GM19395 (cell line): ENCODE data around the gene PSMC1.
"Not testable (repeated sequence)": the region's sequence is repeated elsewhere in the genome, so short reads cannot be mapped to it uniquely, and the experiment has no call there.

Experiments used
- ATAC-seq: cut with Tn5 transposase; IDR thresholded peaks from one replicate; pipeline ENCODE4 v1.9.1; 2021; ENCODE audit warnings: mild to moderate bottlenecking, moderate library complexity; ENCODE audit not compliant: unreplicated experiment

PSMC1 gene

GRCh38 chr14:90256354-90257131 lies at the start of gene PSMC1:
PSMC1 (plus strand) TSS chr14:90256553; CDS start chr14:90256598, 45 bp downstream.
- ATAC-seq, result peak; percentile 99

- ATAC-seq, result no peak
These were observed 43.1 kb upstream of the PSMC1 start for GRCh38 chr14:90213099-90213748.

DNA sequence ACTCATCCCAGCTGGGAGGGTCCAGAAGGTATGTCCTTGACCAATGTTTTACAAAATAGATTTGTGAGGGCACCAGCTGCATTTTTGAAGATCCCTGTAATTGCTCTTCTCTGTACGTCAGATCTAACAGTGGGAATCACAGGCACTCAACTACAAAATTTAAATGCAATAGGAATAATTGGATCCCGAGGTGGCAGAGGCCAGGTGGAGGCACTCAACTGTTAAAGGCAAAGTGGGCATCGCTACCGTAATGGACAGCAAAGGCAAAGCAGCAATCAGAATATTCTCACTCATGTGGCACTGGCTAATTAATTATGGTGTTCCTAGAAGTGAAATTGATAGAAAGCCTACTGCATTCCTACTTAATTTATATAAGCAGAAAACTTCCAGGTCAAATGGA lies 27.9 kb upstream of the PSMC1 start:
- no peak for ATAC-seq

- ATAC-seq, result not testable (repeated sequence)
These were observed 26.4 kb upstream of the PSMC1 start for GRCh38 chr14:90229942-90230341.

GRCh38 chr14:90235179-90235976 lies 21.0 kb upstream of the PSMC1 start:
- ATAC-seq, result peak; percentile 88

GRCh38 chr14:90239139-90239538 lies 17.2 kb upstream of the PSMC1 start:
- ATAC-seq, result no peak

- no peak for ATAC-seq
These were observed 13.9 kb upstream of the PSMC1 start for GRCh38 chr14:90242444-90242843.

GRCh38 chr14:90246936-90247335 lies 9.4 kb upstream of the PSMC1 start:
- ATAC-seq, result no peak

DNA sequence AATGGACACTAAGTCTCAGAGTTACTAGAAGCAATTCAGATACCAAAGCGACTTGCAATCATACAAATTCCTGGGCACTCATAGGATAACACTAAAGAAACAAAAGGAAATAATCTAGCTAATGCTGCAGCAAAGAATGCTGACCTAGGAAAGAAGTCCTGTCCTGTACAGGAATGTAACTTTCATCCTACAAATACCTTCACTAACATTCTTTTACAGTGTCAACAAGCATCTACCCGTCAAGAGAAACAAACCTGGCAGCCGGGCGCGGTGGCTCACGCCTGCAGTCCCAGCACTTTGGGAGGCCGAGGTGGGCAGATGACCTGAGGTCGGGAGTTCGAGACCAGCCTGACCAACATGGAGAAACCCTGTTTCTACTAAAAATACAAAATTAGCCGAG lies 8.9 kb upstream of the PSMC1 start:
- not testable (repeated sequence) for ATAC-seq

DNA sequence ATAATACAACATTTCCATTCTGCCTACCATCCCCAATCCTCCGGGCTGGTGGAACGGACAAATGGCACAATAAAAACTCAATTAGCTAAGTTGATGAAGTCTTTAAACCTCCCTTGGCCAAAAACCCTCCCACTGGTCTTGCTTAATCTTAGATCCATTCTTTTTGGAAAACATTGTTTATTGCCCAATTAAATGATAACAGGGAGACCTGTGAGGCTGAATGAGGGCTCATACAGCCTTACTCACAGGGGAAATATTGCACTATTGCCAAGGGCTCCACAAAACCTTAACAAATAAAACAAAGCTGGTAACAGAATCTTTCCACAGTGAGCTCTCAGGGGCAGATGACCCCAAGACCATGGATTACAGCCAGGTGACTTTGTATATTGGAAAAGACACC lies 7.8 kb upstream of the PSMC1 start:
- no peak for ATAC-seq

DNA sequence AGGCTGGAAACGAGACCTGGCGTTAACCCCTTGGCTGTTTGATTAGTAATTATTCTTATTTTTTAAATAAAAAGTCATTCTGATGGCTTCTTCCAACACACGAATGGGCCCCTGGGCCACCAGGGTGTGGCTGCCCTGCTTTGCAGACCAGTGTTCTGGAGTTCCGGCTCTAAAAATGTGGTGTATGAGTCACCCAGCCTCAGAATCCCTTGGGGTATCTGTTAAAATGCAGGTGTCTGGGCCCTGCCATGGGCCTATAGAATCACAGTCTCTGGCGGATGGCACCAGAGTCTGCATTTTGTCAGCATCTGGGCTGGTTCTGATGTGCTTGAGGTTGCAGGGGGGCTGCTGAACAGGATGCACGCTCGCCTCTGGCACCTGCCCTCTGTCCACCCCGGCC lies 2.5 kb upstream of the PSMC1 start:
- no peak for ATAC-seq

DNA sequence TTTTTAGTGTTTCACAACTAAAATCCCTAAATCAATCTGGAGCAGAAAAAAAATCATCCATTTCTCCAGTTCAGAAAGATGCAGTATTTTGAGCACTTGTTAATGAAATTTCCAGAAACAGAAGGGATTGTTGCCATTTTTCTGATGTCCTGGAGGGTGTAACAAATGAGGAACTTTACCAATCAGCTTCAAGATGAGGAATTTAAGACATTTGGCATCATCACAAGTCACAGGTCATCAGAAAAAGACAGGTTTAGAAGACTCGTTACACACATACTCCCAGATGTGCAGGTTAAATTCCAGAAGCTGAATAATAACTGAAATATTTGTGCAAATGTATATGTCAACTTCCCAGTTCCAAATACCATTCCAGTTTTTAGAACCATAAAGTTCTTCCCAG lies 482 bp upstream of the PSMC1 start:
- ATAC-seq, result no peak

DNA sequence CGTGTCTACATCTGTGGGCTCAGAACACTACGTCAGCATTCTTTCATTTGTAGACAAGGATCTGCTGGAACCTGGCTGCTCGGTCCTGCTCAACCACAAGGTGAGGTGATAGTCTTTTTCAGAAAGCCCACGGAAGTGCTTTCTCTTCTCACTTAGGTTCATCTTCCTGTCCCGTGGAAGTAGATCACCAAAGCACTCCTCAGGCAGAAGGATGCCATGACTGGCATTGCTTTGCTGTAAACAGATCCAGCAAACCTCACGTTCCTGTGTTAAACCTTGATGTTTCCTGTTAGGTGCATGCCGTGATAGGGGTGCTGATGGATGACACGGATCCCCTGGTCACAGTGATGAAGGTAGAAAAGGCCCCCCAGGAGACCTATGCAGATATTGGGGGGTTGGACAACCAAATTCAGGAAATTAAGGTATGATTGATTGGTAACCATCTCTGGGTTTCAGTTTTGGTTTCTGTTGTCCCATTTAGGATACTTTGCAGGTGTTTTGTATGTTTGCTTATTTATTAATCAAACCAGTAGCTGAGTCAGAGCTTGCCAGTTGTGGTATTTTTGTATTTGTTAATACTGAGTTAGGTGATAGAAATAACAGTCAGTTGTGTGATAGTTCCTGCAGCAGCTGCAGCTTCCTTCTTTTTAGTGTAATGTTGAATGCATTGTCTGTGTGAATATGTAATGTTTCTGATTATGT lies 7.5 kb downstream of the PSMC1 start:
- ATAC-seq, result peak; percentile 92

GRCh38 chr14:90266441-90267154 lies 10.2 kb downstream of the PSMC1 start:
- ATAC-seq, result no peak

GRCh38 chr14:90268420-90268819 lies 12.1 kb downstream of the PSMC1 start:
- no peak for ATAC-seq

DNA sequence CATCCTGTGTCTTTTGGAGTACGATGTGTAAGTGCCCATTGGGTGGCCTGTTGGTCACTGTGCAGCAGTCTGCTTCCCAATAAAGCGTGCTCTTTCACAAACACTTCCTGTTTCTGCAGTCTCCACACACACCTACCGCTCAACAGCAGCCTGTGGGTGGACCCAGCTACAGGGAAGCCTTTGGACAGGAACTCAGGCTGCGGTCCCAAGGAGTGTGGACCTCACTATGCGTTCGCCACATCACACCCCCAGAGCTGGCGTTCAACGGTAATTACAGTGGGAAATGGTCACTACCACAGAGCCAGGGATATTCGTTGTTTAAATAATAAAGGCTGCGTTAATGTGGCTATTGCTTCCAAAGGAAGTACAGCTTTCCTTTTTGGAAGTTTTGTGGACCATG lies 16.2 kb downstream of the PSMC1 start:
- no peak for ATAC-seq

GRCh38 chr14:90273532-90273931 lies 17.2 kb downstream of the PSMC1 start:
- ATAC-seq, result no peak

GRCh38 chr14:90274019-90274418 lies 17.7 kb downstream of the PSMC1 start:
- ATAC-seq, result no peak

DNA sequence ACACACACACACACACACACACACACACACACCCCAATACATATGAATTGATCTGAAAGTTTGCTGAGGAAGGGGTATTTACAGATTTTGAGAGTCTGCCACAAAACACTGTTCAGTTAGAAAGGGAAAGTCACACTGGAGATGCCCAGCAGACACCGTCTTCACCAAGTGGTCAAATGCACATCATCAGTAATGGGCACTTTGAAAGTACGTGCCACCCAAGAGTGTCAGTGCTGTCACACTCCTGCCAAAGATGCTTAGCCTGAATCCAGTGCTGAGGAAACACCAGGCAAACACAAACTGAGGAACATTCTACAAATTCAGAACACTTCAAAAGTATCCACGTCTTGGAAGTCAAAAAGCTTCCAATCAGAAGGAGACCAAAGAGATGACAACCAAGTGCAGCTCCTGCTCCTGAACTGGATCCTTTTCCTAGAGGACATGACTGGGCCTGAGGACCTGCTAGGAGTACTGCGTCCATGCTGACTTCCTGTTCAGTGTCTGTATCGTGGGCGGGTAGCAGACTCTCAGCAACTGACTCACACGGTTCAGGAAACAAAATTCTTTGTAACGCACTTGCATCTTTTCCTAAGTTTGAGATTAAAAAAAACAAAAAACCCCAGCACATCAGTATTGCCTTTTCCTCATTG lies 18.6 kb downstream of the PSMC1 start:
- ATAC-seq, result no peak

DNA sequence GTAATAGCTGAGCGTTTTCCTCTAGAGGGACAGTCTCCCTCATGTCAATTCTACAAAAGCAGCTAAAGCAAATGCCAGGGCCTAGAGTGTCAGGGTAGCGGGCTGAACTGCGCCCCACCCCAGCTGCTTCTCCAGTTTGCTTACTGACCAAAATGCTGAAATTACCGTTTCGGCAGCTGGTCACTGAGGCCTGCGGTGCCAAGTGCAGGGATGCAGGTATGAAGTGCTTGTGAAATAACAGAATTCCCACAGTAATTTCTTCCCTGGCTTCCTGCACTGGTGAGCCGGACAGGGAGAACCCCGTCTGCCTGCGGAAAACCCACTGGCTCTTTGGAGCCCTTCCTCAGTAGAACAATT lies 19.1 kb downstream of the PSMC1 start:
- ATAC-seq, result no peak
